ENCODE measurements around the gene NAB1. TPM values are rescaled to one million over a fixed set of nuclear protein-coding genes. Genes with fewer than 3 reads are reported as not detected.
"Not testable (repeated sequence)": the region's sequence is repeated elsewhere in the genome, so short reads cannot be mapped to it uniquely, and the experiment has no call there.

Gene NAB1
- polyA plus RNA-seq, 1 donor from 2014 or later = 49.8 TPM

DNA sequence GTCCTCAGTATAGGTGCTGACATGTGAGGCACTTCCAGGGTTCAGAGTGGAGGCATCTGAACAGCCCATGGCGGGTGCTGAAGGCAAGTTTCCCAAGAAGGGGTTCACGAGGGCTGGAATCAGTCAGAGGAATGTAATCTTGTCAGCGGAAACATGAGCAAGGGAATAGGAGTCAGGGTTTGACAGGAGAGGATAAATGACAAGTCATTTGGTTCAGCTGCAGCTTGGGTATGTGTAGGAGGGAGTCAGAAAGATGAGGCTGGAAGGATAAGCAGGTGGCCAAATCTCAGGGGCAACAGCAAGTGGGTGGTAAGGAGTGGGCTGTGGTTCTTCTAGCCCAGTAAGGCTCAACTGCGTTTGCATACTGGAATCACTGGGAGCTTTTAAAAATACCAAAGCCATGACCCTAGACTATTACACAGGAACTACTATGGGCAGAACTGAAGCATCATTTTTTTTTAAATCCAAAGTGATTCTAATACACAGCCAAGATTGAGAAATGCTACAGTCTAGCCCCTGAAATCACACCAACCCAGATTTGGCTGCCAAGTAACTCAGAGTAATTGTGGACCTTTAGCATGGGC is 41.8 kb upstream of the NAB1 start (continued):
- TF ChIP-seq, protein P1, sequence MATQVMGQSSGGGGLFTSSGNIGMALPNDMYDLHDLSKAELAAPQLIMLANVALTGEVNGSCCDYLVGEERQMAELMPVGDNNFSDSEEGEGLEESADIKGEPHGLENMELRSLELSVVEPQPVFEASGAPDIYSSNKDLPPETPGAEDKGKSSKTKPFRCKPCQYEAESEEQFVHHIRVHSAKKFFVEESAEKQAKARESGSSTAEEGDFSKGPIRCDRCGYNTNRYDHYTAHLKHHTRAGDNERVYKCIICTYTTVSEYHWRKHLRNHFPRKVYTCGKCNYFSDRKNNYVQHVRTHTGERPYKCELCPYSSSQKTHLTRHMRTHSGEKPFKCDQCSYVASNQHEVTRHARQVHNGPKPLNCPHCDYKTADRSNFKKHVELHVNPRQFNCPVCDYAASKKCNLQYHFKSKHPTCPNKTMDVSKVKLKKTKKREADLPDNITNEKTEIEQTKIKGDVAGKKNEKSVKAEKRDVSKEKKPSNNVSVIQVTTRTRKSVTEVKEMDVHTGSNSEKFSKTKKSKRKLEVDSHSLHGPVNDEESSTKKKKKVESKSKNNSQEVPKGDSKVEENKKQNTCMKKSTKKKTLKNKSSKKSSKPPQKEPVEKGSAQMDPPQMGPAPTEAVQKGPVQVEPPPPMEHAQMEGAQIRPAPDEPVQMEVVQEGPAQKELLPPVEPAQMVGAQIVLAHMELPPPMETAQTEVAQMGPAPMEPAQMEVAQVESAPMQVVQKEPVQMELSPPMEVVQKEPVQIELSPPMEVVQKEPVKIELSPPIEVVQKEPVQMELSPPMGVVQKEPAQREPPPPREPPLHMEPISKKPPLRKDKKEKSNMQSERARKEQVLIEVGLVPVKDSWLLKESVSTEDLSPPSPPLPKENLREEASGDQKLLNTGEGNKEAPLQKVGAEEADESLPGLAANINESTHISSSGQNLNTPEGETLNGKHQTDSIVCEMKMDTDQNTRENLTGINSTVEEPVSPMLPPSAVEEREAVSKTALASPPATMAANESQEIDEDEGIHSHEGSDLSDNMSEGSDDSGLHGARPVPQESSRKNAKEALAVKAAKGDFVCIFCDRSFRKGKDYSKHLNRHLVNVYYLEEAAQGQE (IDR thresholded peaks at IDR 0.05; ENCODE audit: borderline replicate concordance) = no peak
- TF ChIP-seq POLR2AphosphoS5 (IDR thresholded peaks at IDR 0.05) (no peak), SMC3 (conservative IDR thresholded peaks at IDR 0.05; ENCODE audit: poor library complexity) (no peak), RAD21 (conservative IDR thresholded peaks at IDR 0.05) (no peak)

- Histone ChIP-seq H3K27me3 (ENCODE audit: insufficient read depth, low read depth, low read length) (no peaks in the 10 kb centered on the region), H3F3A (ENCODE audit: insufficient read depth, low read length, poor library complexity, severe bottlenecking) (no peaks in the 10 kb centered on the region), H3K27ac (ENCODE audit: low read length) (no peak overlapping the region), H3K9me2 (ENCODE audit: insufficient read depth, low read length) (no peaks in the 10 kb centered on the region), H3K9me3 (ENCODE audit: low read length) (no peaks in the 10 kb centered on the region), H2AFZ (ENCODE audit: low read depth, low read length) (no peak overlapping the region), H3K4me3 (ENCODE audit: low read length) (no peak overlapping the region), H4K20me1 (ENCODE audit: insufficient read depth) (no peaks in the 10 kb centered on the region), H3K9ac (ENCODE audit: low read length) (no peak overlapping the region), H3K4me2 (ENCODE audit: low read length) (no peak overlapping the region), H3K36me3 (ENCODE audit: insufficient read depth, low read length) (no peaks in the 10 kb centered on the region), H3K79me2 (replicated peaks; ENCODE audit: insufficient read depth, low read length) (no peaks in the 10 kb centered on the region)
- TF ChIP-seq, protein P1 (IDR thresholded peaks at IDR 0.05; ENCODE audit: borderline replicate concordance) = no peak
- TF ChIP-seq MXI1 (conservative IDR thresholded peaks at IDR 0.05; ENCODE audit: poor library complexity, severe bottlenecking) = no peak
- TF ChIP-seq SMC3 (conservative IDR thresholded peaks at IDR 0.05; ENCODE audit: poor library complexity) = no peak
- no peak for TF ChIP-seq EZH2 (IDR thresholded peaks at IDR 0.05; ENCODE audit: borderline replicate concordance, insufficient read depth, low read length, poor library complexity, severe bottlenecking)
Observed at GRCh38 chr2:190607657-190608357, 41.1 kb upstream of the NAB1 start.

- not testable (repeated sequence) for H3F3A ChIP-seq (ENCODE audit: insufficient read depth, low read length, poor library complexity, severe bottlenecking); H3K79me2 ChIP-seq (replicated peaks; ENCODE audit: insufficient read depth, low read length); H3K9me3 ChIP-seq (ENCODE audit: low read length); H3K4me2 ChIP-seq (ENCODE audit: low read length); H3K4me3 ChIP-seq (ENCODE audit: low read length); H3K27ac ChIP-seq (ENCODE audit: low read length); H3K27me3 ChIP-seq (ENCODE audit: insufficient read depth, low read depth, low read length); H3K9me2 ChIP-seq (ENCODE audit: insufficient read depth, low read length); H3K36me3 ChIP-seq (ENCODE audit: insufficient read depth, low read length); H4K20me1 ChIP-seq (ENCODE audit: insufficient read depth); H3K9ac ChIP-seq (ENCODE audit: low read length); H2AFZ ChIP-seq (ENCODE audit: low read depth, low read length)
Observed at GRCh38 chr2:190608863-190609262, 40.0 kb upstream of the NAB1 start.

DNA sequence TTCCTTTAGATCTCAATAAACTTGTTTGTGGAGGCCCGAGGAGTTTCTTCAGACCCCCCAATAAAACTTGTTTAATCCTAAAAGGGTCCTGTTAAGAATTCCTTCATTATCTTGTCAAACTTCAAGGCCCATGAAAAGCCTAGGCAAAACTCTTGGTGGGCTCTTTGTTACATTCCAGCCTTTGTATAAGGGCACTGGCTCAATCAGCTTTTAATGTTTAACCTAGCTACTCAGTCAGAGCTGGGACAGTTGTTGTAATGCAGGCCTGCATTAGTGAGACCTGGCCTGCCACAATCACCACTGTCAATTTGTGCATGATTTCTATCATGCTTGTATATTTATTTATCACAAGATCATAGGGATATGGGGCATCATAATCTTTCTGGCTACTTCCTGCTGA is 39.5 kb upstream of the NAB1 start:
- not testable (repeated sequence) for H3K27me3 ChIP-seq (ENCODE audit: insufficient read depth, low read depth, low read length); H2AFZ ChIP-seq (ENCODE audit: low read depth, low read length); H3F3A ChIP-seq (ENCODE audit: insufficient read depth, low read length, poor library complexity, severe bottlenecking); H3K4me2 ChIP-seq (ENCODE audit: low read length); H3K4me3 ChIP-seq (ENCODE audit: low read length); H3K9me3 ChIP-seq (ENCODE audit: low read length); H3K36me3 ChIP-seq (ENCODE audit: insufficient read depth, low read length); H3K9me2 ChIP-seq (ENCODE audit: insufficient read depth, low read length); H4K20me1 ChIP-seq (ENCODE audit: insufficient read depth); H3K79me2 ChIP-seq (replicated peaks; ENCODE audit: insufficient read depth, low read length); H3K9ac ChIP-seq (ENCODE audit: low read length); H3K27ac ChIP-seq (ENCODE audit: low read length)

GRCh38 chr2:190610528-190610927 is 38.4 kb upstream of the NAB1 start:
- not testable (repeated sequence) for H3K79me2 ChIP-seq (replicated peaks; ENCODE audit: insufficient read depth, low read length); H3K36me3 ChIP-seq (ENCODE audit: insufficient read depth, low read length); H3K9ac ChIP-seq (ENCODE audit: low read length); H3F3A ChIP-seq (ENCODE audit: insufficient read depth, low read length, poor library complexity, severe bottlenecking); H2AFZ ChIP-seq (ENCODE audit: low read depth, low read length); H3K27me3 ChIP-seq (ENCODE audit: insufficient read depth, low read depth, low read length); H3K9me2 ChIP-seq (ENCODE audit: insufficient read depth, low read length); H3K4me2 ChIP-seq (ENCODE audit: low read length); H3K4me3 ChIP-seq (ENCODE audit: low read length); H3K9me3 ChIP-seq (ENCODE audit: low read length); H4K20me1 ChIP-seq (ENCODE audit: insufficient read depth); H3K27ac ChIP-seq (ENCODE audit: low read length)
